Cardiac muscle cell (in vitro differentiated cells and primary cell): ENCODE data around the gene DAPK1. TPM values are rescaled to one million over a fixed set of nuclear protein-coding genes. Genes with fewer than 3 reads are reported as not detected.

Source experiments
- DNase-seq, 2 donors: peaks; one replicate each; pipeline versions ENCODE4 v3.0.0 to v3.0.0-alpha.2; 2010 to 2017; ENCODE audit warnings: low read depth in 1 of 2, low spot score in 1 of 2
- H3K27ac ChIP-seq: fragments of 200-600 bp; sonication (generic); 2 replicates; pipeline ENCODE4 v1.5.1; 2016
- H3K27me3 ChIP-seq: fragments of 200-600 bp; sonication (generic); 2 replicates; pipeline ENCODE4 v1.6.0; 2016; ENCODE audit warnings: control low read depth
- H3K36me3 ChIP-seq: fragments of 200-600 bp; sonication (generic); 2 replicates; pipeline ENCODE4 v1.5.1; 2016; ENCODE audit warnings: control low read depth
- H3K4me1 ChIP-seq: fragments of 200-600 bp; sonication (generic); 2 replicates; pipeline ENCODE4 v1.8.1; 2017; ENCODE audit warnings: low read depth, mild to moderate bottlenecking, mixed run types
- H3K4me3 ChIP-seq: fragments of 200-600 bp; sonication (generic); 2 replicates; pipeline ENCODE4 v1.5.1; 2016; ENCODE audit warnings: mild to moderate bottlenecking
- H3K9me3 ChIP-seq: fragments of 200-600 bp; sonication (generic); 2 replicates; pipeline ENCODE4 v1.5.1; 2017; ENCODE audit warnings: low read depth, mild to moderate bottlenecking, control low read depth
- polyA plus RNA-seq: library from polyadenylated mRNA; unstranded; fragments of >200 nt; fragmentation: Nextera tagmentation; extraction: Ambion mirVana; gene quantifications from 2 replicates; pipeline ENCODE4 v1.2.1, GENCODE V29; 2016
- total RNA-seq: library from RNA; depleted of rRNA; stranded (reverse); fragments of >200 nt; gene quantifications from 2 replicates; pipeline ENCODE4 v1.2.3, GENCODE V29; 2016
- TF ChIP-seq, protein P1 (sequence below): IDR thresholded peaks from 2 replicates; pipeline ENCODE4 v1.5.1; 2012; ENCODE audit warnings: low read depth, mild to moderate bottlenecking, low read length

The DAPK1 gene
- total and polyA plus RNA-seq, 2 experiments from 2014 or later, result 21.0 to 39.6 TPM

DNA sequence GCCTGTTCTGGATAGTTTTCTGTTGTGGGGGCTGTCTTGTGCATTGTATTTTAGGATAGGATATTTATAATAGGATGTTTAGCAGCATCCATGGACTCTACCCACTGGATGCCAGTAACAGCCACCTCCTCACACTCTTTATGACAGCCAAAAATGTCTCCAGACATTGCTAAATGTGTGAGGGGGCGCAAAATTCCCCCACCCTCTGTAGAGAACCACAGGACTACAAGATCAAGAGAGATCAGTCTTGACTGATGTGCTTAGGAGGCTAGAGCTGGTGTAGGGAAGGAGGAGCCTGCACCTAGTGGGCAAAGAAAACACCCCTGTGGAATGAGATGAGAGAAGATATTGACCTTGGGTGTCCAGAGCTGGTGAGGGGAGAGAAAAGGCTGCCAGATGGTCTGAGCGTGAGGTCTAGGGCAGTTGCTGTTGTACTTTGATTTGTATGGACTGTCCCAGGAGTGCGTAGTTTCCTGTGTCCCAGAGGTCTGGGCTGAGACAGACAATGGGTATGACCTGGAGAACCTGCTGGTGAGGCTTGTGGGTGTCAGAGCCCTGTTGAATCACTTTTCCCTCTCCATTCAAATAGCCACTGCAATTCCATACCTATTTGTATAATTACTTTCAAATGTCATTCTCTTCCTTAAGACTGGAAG is 16.3 kb downstream of the DAPK1 start:
- H3K27me3 ChIP-seq, result no peaks in the 10 kb centered on the region
- no peak overlapping the region for H3K4me3 ChIP-seq
- no peak for DNase-seq
- no peaks in the 10 kb centered on the region for H3K9me3 ChIP-seq
- H3K36me3 ChIP-seq, result no peaks in the 10 kb centered on the region
- H3K4me1 ChIP-seq, result no peaks in the 10 kb centered on the region
- TF ChIP-seq, protein P1, sequence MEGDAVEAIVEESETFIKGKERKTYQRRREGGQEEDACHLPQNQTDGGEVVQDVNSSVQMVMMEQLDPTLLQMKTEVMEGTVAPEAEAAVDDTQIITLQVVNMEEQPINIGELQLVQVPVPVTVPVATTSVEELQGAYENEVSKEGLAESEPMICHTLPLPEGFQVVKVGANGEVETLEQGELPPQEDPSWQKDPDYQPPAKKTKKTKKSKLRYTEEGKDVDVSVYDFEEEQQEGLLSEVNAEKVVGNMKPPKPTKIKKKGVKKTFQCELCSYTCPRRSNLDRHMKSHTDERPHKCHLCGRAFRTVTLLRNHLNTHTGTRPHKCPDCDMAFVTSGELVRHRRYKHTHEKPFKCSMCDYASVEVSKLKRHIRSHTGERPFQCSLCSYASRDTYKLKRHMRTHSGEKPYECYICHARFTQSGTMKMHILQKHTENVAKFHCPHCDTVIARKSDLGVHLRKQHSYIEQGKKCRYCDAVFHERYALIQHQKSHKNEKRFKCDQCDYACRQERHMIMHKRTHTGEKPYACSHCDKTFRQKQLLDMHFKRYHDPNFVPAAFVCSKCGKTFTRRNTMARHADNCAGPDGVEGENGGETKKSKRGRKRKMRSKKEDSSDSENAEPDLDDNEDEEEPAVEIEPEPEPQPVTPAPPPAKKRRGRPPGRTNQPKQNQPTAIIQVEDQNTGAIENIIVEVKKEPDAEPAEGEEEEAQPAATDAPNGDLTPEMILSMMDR, result no peak
- H3K27ac ChIP-seq, result no peak overlapping the region

DNA sequence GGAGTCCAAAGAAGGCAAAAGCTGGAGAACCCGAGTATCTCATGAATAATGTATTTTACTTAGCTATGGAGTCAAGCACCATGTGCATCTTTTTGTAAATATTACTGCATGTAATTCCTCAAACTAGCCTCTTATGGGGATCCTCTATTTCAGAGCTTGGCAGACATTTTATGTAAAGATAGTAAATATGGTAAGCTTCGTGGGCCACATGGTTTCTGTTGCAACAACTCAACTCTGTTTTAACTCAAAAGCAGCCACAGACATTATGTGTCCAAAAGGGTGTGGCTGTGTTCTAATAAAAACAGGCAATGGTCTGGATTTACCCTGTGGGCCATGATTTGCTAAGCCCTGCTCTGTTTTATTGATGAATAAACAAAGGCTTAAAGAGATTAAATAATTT is 17.3 kb downstream of the DAPK1 start:
- Histone ChIP-seq H3K9me3 (no peaks in the 10 kb centered on the region), H3K27ac (no peak overlapping the region), H3K36me3 (no peaks in the 10 kb centered on the region), H3K4me3 (no peak overlapping the region), H3K4me1 (no peaks in the 10 kb centered on the region), H3K27me3 (no peaks in the 10 kb centered on the region)
- DNase-seq, result peak in 1 of 2 donors; percentile 53
- TF ChIP-seq, protein P1, result no peak

DNA sequence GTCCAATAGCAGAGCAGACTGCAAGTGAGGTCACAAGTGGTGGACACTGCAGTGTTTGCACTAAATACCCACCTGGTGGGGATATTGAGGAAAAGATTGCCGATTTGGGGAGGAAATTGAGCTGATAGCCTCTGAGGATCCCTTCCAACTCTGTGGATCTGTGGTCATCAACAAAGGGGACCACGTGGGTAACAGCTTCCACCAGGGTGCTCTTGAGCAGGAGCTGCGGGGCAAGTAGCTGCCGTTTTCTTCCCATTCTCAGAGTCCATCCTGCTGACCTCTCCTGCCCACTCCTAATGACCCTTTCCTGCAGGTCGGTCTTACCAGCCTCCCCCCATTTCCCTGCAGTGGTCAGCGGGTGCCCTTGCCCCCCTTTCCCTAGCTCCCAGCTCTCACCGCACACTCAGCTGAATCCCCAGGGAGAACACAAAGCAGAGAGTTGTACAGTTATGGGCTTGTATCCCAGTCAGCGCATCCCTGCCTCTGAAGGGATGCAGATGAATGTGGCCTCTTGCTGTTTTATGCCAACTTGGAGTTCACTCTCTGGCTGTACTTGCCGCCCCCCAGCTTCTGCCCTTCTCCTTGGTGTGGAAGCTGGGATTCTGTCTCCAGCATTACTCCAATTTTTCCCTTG is 18.0 kb downstream of the DAPK1 start:
- no peak for DNase-seq
- Histone ChIP-seq H3K9me3 (no peaks in the 10 kb centered on the region), H3K27ac (no peak overlapping the region), H3K4me3 (no peak overlapping the region), H3K36me3 (no peaks in the 10 kb centered on the region), H3K4me1 (no peaks in the 10 kb centered on the region), H3K27me3 (no peaks in the 10 kb centered on the region)
- TF ChIP-seq, protein P1, result no peak

DNA sequence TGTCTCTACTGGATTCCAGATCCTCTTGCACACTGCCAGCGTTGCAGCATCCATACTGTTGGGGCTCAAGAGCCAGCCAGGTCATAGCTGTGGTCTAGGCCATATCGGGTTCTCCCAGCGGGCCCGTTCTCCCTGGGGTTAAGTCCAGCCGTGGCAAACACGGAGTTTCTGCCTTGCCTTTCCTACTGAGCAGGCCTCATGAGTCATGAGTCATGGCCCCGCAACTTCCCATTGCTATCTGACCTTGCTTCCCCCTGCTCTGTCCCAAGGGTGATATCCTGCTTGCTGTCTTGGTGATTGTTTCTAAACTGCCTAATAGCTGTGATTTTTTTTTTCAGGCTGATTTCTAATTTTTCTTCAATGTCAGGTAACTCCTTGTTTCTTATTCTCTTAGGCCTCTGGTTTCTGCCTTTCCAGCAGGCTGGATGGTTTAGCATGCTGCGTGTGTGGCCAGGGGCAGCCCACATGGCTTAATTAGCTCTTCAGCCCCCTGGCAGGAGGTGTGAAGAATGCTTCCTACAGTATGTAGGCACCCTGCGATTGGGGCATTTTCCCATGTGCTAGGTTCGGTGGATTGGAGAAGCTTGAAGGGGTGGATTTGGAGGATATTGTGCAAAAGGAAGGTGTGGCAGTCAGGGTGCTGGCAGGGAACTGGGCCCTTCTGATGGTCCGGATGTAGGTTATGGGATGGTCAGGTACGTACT is 18.7 kb downstream of the DAPK1 start:
- Histone ChIP-seq H3K4me3 (no peak overlapping the region), H3K27me3 (no peaks in the 10 kb centered on the region), H3K36me3 (no peaks in the 10 kb centered on the region), H3K9me3 (no peaks in the 10 kb centered on the region), H3K27ac (no peak overlapping the region), H3K4me1 (no peaks in the 10 kb centered on the region)
- TF ChIP-seq, protein P1, result no peak
- peak in 1 of 2 donors; percentile 91 for DNase-seq

DNA sequence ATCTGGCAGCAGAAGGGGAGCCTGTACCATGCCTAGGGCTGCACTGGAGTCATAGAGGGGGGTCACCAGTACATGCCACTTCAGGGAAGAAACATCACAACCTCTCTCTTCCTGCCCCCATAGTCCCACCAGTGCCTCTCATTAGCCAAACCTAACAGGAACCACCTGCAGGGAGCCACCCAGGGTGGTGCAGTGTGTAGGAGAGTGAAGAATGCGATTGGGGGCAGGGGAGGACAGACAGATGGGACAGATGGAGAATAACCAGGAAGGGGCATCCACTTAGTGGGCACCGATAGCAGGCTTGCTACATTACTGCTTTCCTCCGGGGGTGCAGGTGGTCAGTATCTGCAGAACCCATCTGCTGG is 19.2 kb downstream of the DAPK1 start:
- TF ChIP-seq, protein P1, result no peak
- H3K9me3 ChIP-seq, result no peaks in the 10 kb centered on the region
- DNase-seq, result no peak
- no peaks in the 10 kb centered on the region for H3K36me3 ChIP-seq
- H3K4me1 ChIP-seq, result no peaks in the 10 kb centered on the region
- no peak overlapping the region for H3K27ac ChIP-seq
- no peak overlapping the region for H3K4me3 ChIP-seq
- no peaks in the 10 kb centered on the region for H3K27me3 ChIP-seq
